Astrocyte (in vitro differentiated cells and primary cell): ENCODE results near the gene SIRT3. TPM values are rescaled to one million over a fixed set of nuclear protein-coding genes. Genes with fewer than 3 reads are reported as not detected.
A peak's percentile ranks its signal among the peaks of the same experiment; 100 is the strongest.

Source experiments
- DNase-seq: peaks from one replicate; pipeline ENCODE4 v3.0.0-alpha.2; 2010; ENCODE audit warnings: low read depth
- FAIRE-seq: peaks from 2 replicates; lab custom pipeline; 2011; peaks lifted over from hg19 to GRCh38; lab: Jason Lieb, UNC
- H2AFZ ChIP-seq: 2 replicates; pipeline ENCODE4 v1.6.0; 2012; ENCODE audit warnings: low read depth, low read length, inconsistent platforms
- H3K27ac ChIP-seq: 2 replicates; pipeline ENCODE4 v1.5.1; 2011; ENCODE audit warnings: low read depth, low read length, inconsistent platforms
- H3K27me3 ChIP-seq: 2 replicates; pipeline ENCODE4 v1.6.0; 2011; ENCODE audit warnings: low read length, inconsistent platforms; ENCODE audit not compliant: insufficient read depth
- H3K36me3 ChIP-seq: 2 replicates; pipeline ENCODE4 v1.5.1; 2011; ENCODE audit warnings: low read length, inconsistent platforms; ENCODE audit not compliant: insufficient read depth
- H3K4me1 ChIP-seq: 2 replicates; pipeline ENCODE4 v1.5.1; 2011; ENCODE audit warnings: low read length, inconsistent platforms; ENCODE audit not compliant: insufficient read depth
- H3K4me2 ChIP-seq: 2 replicates; pipeline ENCODE4 v1.6.0; 2012; ENCODE audit warnings: low read length, inconsistent platforms
- H3K4me3 ChIP-seq: 2 replicates; pipeline ENCODE4 v1.5.1; 2011; ENCODE audit warnings: low read depth, mild to moderate bottlenecking, low read length, inconsistent platforms; ENCODE audit not compliant: insufficient read depth
- H3K79me2 ChIP-seq: 2 replicates; pipeline ENCODE4 v1.6.0; 2012; ENCODE audit warnings: mild to moderate bottlenecking, low read length, inconsistent platforms; ENCODE audit not compliant: insufficient read depth
- H3K9ac ChIP-seq: 2 replicates; pipeline ENCODE4 v1.6.0; 2012; ENCODE audit warnings: mild to moderate bottlenecking, low read length, inconsistent platforms
- H3K9me3 ChIP-seq: 2 replicates; pipeline ENCODE4 v1.5.1; 2012; ENCODE audit warnings: low read depth, mild to moderate bottlenecking, low read length, inconsistent platforms; ENCODE audit not compliant: insufficient read depth
- H4K20me1 ChIP-seq: 2 replicates; pipeline ENCODE4 v1.6.0; 2012; ENCODE audit warnings: low read length, inconsistent platforms; ENCODE audit not compliant: insufficient read depth
- H3K27ac Mint-ChIP-seq: one replicate; pipeline ENCODE4 v1.8.0; 2021; ENCODE audit warnings: mild to moderate bottlenecking, mixed read lengths; ENCODE audit not compliant: unreplicated experiment
- H3K27me3 Mint-ChIP-seq: one replicate; pipeline ENCODE4 v1.8.0; 2021; ENCODE audit warnings: low read depth, mixed read lengths; ENCODE audit not compliant: unreplicated experiment
- H3K36me3 Mint-ChIP-seq: one replicate; pipeline ENCODE4 v1.8.0; 2021; ENCODE audit warnings: low read depth, mixed read lengths; ENCODE audit not compliant: unreplicated experiment
- H3K4me1 Mint-ChIP-seq: one replicate; pipeline ENCODE4 v1.8.0; 2021; ENCODE audit warnings: low read depth, mixed read lengths; ENCODE audit not compliant: unreplicated experiment
- H3K4me3 Mint-ChIP-seq: one replicate; pipeline ENCODE4 v1.8.0; 2021; ENCODE audit warnings: mild to moderate bottlenecking, moderate library complexity, mixed read lengths; ENCODE audit not compliant: unreplicated experiment
- H3K9me3 Mint-ChIP-seq: one replicate; pipeline ENCODE4 v1.8.0; 2021; ENCODE audit warnings: mild to moderate bottlenecking, mixed read lengths; ENCODE audit not compliant: unreplicated experiment
- EZH2 ChIP-seq: IDR thresholded peaks from 2 replicates; pipeline ENCODE4 v1.6.1; 2012; ENCODE audit warnings: mild to moderate bottlenecking, low read length, inconsistent platforms; ENCODE audit not compliant: insufficient read depth
- total RNA-seq: library from RNA; stranded (reverse); gene quantifications from 2 replicates; pipeline ENCODE4 v1.2.1, GENCODE V29; 2021
- TF ChIP-seq, protein P1 (sequence below): IDR thresholded peaks from 2 replicates; pipeline ENCODE4 v1.5.1; 2011; ENCODE audit warnings: low read depth, mild to moderate bottlenecking, inconsistent platforms, low read length, moderate library complexity; ENCODE audit not compliant: insufficient read depth

The SIRT3 gene
- total RNA-seq, 1 donor from 2014 or later: 10.9 TPM

DNA sequence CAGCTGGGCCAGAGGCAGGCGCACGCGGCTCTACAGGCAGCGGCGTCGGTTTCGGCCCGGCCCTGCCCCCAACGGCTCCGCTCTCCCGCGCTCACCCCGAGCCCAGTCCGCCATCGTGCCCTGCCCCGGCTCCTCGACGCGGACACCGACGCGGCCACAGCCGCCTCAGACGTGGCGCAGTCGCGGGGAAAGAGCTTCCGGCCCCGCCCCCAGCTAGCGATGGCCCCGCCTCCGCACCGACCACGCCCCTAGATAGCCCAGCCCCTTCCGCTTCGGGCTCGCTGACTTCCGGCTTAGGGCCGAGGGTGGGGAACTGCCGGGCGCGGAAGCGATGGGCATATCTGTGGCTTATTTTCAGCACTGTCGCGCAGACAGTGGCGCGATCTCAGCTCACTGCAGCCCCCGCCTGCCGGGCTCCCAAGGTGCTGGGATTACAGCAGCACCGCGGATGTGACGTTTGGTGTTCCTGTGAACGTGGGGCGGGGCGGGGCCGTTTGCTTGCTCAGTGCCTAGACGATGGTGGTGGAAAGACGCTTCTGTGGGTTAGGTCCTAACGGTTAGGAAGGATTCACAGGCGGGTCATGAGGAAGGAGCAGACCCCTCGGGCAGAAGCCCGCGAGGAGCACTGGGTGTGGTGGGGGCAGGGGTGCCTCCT is 28.8 kb downstream of the SIRT3 start, which contains the start of the genes BET1L and RIC8A:
TSS of gene BET1L (minus strand) at position 192 of the 655 bp plus-strand sequence. CDS start at position 114, 78 bp downstream.
TSS of gene RIC8A (plus strand) at position 501 of the 655 bp plus-strand sequence. CDS start 1,147 bp downstream, outside the sequence.
- Mint-ChIP-seq H3K27ac (peak within 1 kb of the TSS; percentile 100), H3K36me3 (peaks cover 27% of the 10 kb centered on the region), H3K4me3 (peak within 1 kb of the TSS; percentile 99), H3K4me1 (peaks cover 56% of the 10 kb centered on the region), H3K27me3 (no peaks in the 10 kb centered on the region), H3K9me3 (no peaks in the 10 kb centered on the region)
- Histone ChIP-seq H3K36me3 (peaks cover 26% of the 10 kb centered on the region), H3K79me2 (peaks cover 94% of the 10 kb centered on the region), H3K4me3 (peak within 1 kb of the TSS; percentile 86), H3K4me2 (peak within 1 kb of the TSS; percentile 97), H3K27ac (peak within 1 kb of the TSS; percentile 95), H2AFZ (peak within 1 kb of the TSS; percentile 72), H3K27me3 (no peaks in the 10 kb centered on the region), H4K20me1 (peaks cover 79% of the 10 kb centered on the region), H3K9ac (peak within 1 kb of the TSS; percentile 97), H3K9me3 (no peaks in the 10 kb centered on the region), H3K4me1 (peaks cover 33% of the 10 kb centered on the region)
- TF ChIP-seq EZH2: no peak
- TF ChIP-seq, protein P1, sequence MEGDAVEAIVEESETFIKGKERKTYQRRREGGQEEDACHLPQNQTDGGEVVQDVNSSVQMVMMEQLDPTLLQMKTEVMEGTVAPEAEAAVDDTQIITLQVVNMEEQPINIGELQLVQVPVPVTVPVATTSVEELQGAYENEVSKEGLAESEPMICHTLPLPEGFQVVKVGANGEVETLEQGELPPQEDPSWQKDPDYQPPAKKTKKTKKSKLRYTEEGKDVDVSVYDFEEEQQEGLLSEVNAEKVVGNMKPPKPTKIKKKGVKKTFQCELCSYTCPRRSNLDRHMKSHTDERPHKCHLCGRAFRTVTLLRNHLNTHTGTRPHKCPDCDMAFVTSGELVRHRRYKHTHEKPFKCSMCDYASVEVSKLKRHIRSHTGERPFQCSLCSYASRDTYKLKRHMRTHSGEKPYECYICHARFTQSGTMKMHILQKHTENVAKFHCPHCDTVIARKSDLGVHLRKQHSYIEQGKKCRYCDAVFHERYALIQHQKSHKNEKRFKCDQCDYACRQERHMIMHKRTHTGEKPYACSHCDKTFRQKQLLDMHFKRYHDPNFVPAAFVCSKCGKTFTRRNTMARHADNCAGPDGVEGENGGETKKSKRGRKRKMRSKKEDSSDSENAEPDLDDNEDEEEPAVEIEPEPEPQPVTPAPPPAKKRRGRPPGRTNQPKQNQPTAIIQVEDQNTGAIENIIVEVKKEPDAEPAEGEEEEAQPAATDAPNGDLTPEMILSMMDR: no peak
- FAIRE-seq: no peak
- DNase-seq: peak; percentile 99

DNA sequence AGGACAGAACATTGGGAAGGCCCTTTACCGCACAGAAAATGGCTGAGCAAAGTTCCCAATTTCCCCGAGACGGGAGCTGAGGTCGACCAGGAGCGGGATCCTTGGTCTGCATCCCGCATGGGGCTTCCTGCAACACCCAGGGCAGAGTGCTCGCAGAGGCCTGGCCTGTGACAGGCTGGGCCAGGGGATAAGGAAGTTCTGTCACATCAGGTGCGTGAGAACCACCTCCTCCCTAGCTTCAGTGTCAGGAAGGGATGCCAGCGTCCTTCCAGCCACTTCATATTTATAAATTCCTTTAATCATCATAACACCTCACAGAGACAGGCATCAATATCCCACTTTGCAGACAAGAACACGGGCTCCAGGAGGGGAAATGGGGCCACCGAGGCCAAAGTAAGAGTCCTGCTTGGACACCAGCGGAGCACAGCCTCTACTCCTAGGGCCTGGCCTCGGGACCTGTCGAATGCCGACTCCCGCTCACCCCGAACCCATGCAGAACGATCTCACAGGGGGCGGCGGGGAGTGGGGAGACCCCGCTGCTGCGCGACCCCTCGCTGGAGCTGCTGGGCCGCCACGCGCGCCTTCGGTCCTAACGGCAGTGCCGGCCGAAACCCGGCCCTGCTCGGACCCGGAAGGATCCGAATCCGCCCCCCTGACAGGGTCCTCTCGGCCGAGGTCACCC is 29.5 kb downstream of the SIRT3 start:
- Histone ChIP-seq H4K20me1 (peaks cover 79% of the 10 kb centered on the region), H3K36me3 (peaks cover 20% of the 10 kb centered on the region), H3K27me3 (no peaks in the 10 kb centered on the region), H3K27ac (peak overlapping the region; percentile 95), H3K79me2 (peaks cover 87% of the 10 kb centered on the region), H3K4me3 (peak overlapping the region; percentile 86), H2AFZ (peak overlapping the region; percentile 72), H3K4me1 (peaks cover 33% of the 10 kb centered on the region), H3K9ac (peak overlapping the region; percentile 97), H3K9me3 (no peaks in the 10 kb centered on the region), H3K4me2 (peak overlapping the region; percentile 97)
- peaks cover 54% of the 10 kb centered on the region for H3K4me1 Mint-ChIP-seq
- no peaks in the 10 kb centered on the region for H3K9me3 Mint-ChIP-seq
- peak overlapping the region; percentile 99 for H3K4me3 Mint-ChIP-seq
- TF ChIP-seq, protein P1: no peak
- TF ChIP-seq EZH2: no peak
- FAIRE-seq: no peak
- H3K27ac Mint-ChIP-seq: peak overlapping the region; percentile 98
- DNase-seq: no peak
- H3K27me3 Mint-ChIP-seq: no peaks in the 10 kb centered on the region
- peaks cover 27% of the 10 kb centered on the region for H3K36me3 Mint-ChIP-seq
